SJCRH30 (cell line): ENCODE results near the gene FGF22. TPM values are rescaled to one million over a fixed set of nuclear protein-coding genes. Genes with fewer than 3 reads are reported as not detected.
A peak's percentile ranks its signal among the peaks of the same experiment; 100 is the strongest.

ENCODE experiments used
- DNase-seq, 2 experiments: peaks; one replicate each; pipeline ENCODE4 v3.0.0-alpha.2; 2015 to 2020
- H3K27ac ChIP-seq: fragments of 250-450 bp; sonication (Bioruptor Pico); 2 replicates; pipeline ENCODE4 v1.5.1; 2020; ENCODE audit warnings: mild to moderate bottlenecking, moderate library complexity
- H3K27me3 ChIP-seq: fragments of 250-450 bp; sonication (Bioruptor Pico); 2 replicates; pipeline ENCODE4 v1.5.1; 2020; ENCODE audit warnings: mild to moderate bottlenecking, moderate library complexity
- H3K36me3 ChIP-seq: fragments of 250-450 bp; sonication (Bioruptor Pico); 2 replicates; pipeline ENCODE4 v1.5.1; 2020; ENCODE audit warnings: mild to moderate bottlenecking, moderate library complexity
- H3K4me1 ChIP-seq: fragments of 250-450 bp; sonication (Bioruptor Pico); 2 replicates; pipeline ENCODE4 v1.5.1; 2020; ENCODE audit warnings: mild to moderate bottlenecking, moderate library complexity
- H3K4me3 ChIP-seq: fragments of 250-450 bp; sonication (Bioruptor Pico); 2 replicates; pipeline ENCODE4 v1.5.1; 2020; ENCODE audit warnings: mild to moderate bottlenecking, moderate library complexity
- H3K9me3 ChIP-seq: fragments of 250-450 bp; sonication (Bioruptor Pico); replicated peaks from 2 replicates; pipeline ENCODE4 v1.5.1; 2020; ENCODE audit warnings: mild to moderate bottlenecking, moderate library complexity
- total RNA-seq: library from RNA; depleted of rRNA; stranded (reverse); fragments of >200 nt; shearing (Covaris generic); gene quantifications from 2 replicates; pipeline ENCODE4 v1.2.3, GENCODE V29; 2014; rRNA removed

The FGF22 gene
- not detected in 2 replicates for total RNA-seq

DNA sequence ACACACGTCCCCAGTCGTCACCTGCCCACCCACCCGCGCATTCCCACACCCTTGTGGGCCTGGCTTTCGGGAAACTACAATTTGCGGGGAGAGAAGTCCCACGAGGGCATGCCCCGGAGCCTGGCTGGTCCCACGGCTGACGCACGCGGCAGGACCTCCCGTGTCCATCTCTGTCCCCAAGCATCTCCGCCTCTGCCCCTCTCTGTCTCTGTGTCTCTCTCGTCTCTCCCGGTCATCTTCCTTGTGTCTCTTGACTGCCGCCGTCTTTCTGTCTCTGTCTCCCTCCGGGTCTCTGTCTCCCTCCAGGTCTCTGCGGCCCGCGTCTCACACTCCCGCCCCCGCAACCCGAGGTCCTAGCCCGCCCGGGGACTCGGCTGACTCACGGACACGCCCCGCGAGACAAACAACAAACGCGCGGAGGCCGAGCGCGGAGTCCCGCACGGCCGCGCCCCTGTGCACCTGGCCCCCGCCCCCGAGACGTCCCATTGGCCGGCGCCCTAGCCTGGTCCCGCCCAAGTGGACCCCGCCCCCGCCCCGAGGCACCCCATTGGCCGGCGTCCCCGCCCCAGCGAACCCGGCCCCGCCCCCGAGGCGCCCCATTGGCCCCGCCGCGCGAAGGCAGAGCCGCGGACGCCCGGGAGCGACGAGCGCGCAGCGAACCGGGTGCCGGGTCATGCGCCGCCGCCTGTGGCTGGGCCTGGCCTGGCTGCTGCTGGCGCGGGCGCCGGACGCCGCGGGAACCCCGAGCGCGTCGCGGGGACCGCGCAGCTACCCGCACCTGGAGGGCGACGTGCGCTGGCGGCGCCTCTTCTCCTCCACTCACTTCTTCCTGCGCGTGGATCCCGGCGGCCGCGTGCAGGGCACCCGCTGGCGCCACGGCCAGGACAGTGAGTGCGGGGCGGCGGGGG, at the start of gene FGF22:
Gene FGF22, plus strand, starts transcription at position 627 of the 908 bp plus-strand sequence. Its CDS starts 47 bp downstream, at position 674.
- no peak within 1 kb of the TSS for H3K27ac ChIP-seq
- H3K9me3 ChIP-seq: no peaks in the 10 kb centered on the region
- H3K4me1 ChIP-seq: no peaks in the 10 kb centered on the region
- H3K27me3 ChIP-seq: no peaks in the 10 kb centered on the region
- no peak for DNase-seq
- H3K4me3 ChIP-seq: no peak within 1 kb of the TSS
- H3K36me3 ChIP-seq: peaks cover 2% of the 10 kb centered on the region; the same call in 1 of the 2 replicates

DNA sequence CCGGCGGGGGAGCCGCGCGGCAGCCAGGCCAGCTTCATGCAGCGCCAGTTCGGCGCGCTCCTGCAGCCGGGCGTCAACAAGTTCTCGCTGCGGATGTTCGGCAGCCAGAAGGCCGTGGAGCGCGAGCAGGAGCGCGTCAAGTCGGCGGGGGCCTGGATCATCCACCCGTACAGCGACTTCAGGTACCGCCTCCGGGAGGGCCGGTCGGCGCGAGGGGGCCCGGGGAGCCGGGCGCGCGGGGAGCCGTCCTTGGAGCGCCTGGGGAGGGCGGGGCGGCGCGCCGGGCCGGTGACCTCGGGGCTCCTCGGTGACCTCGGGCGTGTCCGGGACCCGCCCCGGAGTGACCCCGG, 49.3 kb upstream of the FGF22 start:
- Histone ChIP-seq H3K27me3 (0 out of 2 replicates have a peak, but pooled peaks cover 3% of the 10 kb centered on the region), H3K9me3 (no peaks in the 10 kb centered on the region), H3K4me3 (no peak overlapping the region), H3K36me3 (no peaks in the 10 kb centered on the region), H3K27ac (no peak overlapping the region), H3K4me1 (peaks cover 11% of the 10 kb centered on the region)
- DNase-seq: no peak

DNA sequence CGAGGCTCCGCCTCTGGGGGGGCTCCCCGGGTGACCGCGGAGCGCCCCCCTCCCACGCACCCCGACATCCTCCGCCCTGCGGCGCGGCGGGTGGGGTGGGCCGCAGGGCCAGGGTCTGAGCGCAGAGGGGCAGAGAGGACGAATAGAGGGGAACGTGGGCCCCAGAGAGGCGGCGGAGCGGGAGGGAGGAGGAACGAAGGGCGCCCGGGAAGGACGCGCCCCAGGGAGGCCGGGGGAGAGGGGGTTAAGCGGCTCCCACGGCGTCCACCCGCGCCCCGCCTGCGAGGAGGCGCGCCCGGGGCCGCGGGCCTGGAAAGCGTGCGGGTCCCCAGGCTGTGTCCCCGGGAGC, 49.0 kb upstream of the FGF22 start:
- Histone ChIP-seq H3K36me3 (no peaks in the 10 kb centered on the region), H3K27ac (no peak overlapping the region), H3K27me3 (0 out of 2 replicates have a peak, but pooled peaks cover 3% of the 10 kb centered on the region), H3K9me3 (no peaks in the 10 kb centered on the region), H3K4me3 (no peak overlapping the region), H3K4me1 (peaks cover 12% of the 10 kb centered on the region)
- DNase-seq: no peak

DNA sequence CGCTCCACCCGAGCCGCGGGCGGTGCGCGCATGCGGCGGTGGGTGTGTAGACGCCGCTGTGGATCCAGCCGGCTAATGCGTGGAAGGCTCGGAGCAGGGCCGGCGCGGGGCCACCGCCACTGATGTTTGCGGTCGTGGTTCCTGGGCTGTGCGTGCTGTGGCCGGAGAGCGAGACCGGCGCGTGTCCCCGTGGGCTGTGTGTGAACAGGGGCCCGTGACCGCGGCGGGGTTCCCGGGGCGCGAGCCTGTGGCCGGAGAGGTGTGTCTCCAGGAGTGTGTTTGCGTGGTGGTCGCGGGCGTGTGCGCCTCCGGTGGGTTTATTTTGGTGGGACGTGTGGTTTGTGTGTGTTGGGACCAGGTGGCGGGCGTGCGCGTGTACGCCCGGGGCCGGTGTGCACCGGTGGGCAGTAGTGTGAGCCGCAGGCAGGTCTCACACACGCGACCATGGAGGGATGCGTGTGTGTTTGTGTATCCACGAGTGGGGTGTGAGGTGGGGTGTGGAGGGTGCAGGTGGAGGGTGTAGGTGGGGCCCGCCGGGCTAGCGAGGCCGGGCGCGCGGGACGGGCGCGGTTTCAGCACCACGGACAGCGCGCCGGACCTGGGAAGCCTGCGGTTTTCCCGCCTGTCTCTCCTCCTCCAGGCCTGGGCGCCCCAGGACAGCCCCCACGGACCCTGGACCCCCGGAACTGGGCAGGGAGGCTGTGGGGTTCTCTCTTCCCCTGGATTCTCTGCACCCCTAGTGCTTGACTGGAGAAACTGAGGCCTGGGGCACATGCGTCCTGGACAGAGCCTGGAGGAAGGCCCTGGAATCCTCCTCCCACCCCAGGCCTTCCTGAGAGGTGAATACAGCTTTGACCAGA, 48.4 kb upstream of the FGF22 start:
- no peak for DNase-seq
- Histone ChIP-seq H3K4me3 (no peak overlapping the region), H3K27me3 (0 out of 2 replicates have a peak, but pooled peaks cover 3% of the 10 kb centered on the region), H3K4me1 (peaks cover 18% of the 10 kb centered on the region), H3K9me3 (no peaks in the 10 kb centered on the region), H3K36me3 (no peaks in the 10 kb centered on the region), H3K27ac (no peak overlapping the region)

DNA sequence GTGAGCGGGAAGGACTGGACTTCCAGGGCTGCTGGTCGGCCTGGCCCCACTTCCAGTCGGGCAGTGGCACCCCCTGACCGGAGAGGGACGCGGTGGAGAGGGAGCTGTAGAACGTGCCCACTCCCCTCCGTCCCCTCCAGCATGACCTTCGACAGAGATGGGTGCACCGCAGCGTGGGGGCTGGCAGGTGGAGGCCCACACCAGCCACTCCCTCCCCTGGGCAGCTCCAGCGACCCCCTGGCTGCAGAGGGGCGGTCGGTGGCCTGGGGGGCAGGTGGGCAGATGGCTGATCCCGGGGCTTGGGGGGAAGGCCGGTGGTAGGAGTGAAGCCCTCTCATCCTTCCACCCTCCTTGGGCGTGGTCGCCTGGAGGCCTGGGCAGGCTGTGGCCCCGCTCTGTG, 47.6 kb upstream of the FGF22 start:
- H3K27ac ChIP-seq: no peak overlapping the region
- peaks cover 11% of the 10 kb centered on the region; the same call in 1 of the 2 replicates for H3K27me3 ChIP-seq
- no peak for DNase-seq
- no peak overlapping the region for H3K4me3 ChIP-seq
- peaks cover 21% of the 10 kb centered on the region for H3K4me1 ChIP-seq
- no peaks in the 10 kb centered on the region for H3K9me3 ChIP-seq
- H3K36me3 ChIP-seq: no peaks in the 10 kb centered on the region

DNA sequence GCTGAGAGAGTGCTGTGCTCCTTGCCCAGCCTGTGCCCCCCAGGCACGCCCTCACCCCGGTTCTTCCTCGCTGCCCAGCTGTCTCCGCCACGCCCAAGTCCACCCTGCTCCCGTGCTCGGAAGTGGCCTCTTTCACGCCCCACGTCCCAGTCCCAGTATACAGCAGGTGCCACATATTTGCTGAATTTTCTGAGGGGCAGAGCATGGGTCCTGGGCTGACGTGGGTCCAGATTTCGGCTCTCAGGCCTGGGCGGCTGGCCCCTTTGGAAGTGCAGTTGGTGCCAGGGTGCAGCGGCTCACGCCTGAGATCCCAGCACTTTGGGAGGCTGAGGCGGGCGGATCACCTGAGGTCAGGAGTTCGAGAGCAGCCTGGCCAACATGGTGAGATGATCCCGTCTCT, 46.6 kb upstream of the FGF22 start:
- Histone ChIP-seq H3K36me3 (no peaks in the 10 kb centered on the region), H3K27ac (no peak overlapping the region), H3K9me3 (no peaks in the 10 kb centered on the region), H3K27me3 (peaks cover 11% of the 10 kb centered on the region; the same call in 1 of the 2 replicates), H3K4me3 (no peak overlapping the region), H3K4me1 (peaks cover 17% of the 10 kb centered on the region)
- DNase-seq: no peak

DNA sequence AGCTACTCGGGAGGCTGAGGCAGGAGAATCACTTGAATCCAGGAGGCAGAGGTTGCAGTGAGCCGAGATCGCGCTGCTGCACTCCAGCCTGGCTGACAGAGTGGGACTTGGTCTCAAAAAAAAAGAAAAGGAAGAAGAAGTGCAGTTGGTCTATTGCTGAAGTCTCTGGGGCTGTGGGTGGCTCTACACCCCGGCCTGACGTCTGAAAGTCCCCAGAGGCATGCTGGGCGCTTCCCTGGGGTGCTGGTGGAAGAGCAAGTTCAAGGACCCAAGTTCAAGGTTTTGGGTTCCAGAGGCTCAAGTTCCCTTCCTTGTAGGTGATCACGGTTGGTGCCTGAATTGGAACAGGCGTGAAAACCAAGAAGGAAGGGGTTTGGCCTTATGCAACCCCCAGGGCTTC, 46.2 kb upstream of the FGF22 start:
- no peak overlapping the region for H3K27ac ChIP-seq
- peaks cover 11% of the 10 kb centered on the region; the same call in 1 of the 2 replicates for H3K27me3 ChIP-seq
- H3K4me1 ChIP-seq: peaks cover 14% of the 10 kb centered on the region
- H3K36me3 ChIP-seq: no peaks in the 10 kb centered on the region
- H3K4me3 ChIP-seq: no peak overlapping the region
- H3K9me3 ChIP-seq: no peaks in the 10 kb centered on the region
- DNase-seq: no peak

DNA sequence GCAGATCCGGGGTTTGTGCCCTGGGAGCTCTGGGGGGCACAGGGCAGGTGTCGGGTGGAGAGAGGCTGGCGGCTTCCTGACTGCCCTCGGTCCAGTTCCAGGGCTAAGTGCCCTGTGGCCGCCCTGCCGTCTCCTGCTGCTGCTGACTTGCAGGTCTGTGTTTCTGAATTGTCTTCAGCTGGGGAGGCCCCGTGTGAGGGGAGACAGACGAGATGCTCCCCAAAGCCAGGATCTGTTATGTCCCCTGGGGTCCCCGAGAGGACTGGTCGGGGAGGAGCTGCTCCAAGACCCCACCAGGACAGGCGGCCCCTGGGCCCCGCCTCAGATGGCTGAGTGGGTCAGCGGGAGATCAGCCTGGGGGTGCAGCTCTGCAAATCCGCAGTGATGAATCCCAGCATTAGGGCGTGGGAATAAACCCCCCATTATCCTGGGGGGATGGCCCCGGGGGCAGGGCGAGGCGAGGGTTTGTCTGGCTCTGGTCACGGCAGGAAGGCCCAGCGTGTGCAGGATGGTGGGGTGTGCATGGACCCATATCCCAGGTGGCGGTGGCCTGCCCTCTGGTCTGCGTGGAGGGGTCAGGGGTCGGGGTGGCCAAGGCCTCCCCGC, 45.3 kb upstream of the FGF22 start:
- H3K9me3 ChIP-seq: no peaks in the 10 kb centered on the region
- no peak for DNase-seq
- H3K27ac ChIP-seq: no peak overlapping the region
- H3K36me3 ChIP-seq: no peaks in the 10 kb centered on the region
- no peak overlapping the region for H3K4me3 ChIP-seq
- H3K4me1 ChIP-seq: peaks cover 12% of the 10 kb centered on the region
- H3K27me3 ChIP-seq: peaks cover 11% of the 10 kb centered on the region; the same call in 1 of the 2 replicates

DNA sequence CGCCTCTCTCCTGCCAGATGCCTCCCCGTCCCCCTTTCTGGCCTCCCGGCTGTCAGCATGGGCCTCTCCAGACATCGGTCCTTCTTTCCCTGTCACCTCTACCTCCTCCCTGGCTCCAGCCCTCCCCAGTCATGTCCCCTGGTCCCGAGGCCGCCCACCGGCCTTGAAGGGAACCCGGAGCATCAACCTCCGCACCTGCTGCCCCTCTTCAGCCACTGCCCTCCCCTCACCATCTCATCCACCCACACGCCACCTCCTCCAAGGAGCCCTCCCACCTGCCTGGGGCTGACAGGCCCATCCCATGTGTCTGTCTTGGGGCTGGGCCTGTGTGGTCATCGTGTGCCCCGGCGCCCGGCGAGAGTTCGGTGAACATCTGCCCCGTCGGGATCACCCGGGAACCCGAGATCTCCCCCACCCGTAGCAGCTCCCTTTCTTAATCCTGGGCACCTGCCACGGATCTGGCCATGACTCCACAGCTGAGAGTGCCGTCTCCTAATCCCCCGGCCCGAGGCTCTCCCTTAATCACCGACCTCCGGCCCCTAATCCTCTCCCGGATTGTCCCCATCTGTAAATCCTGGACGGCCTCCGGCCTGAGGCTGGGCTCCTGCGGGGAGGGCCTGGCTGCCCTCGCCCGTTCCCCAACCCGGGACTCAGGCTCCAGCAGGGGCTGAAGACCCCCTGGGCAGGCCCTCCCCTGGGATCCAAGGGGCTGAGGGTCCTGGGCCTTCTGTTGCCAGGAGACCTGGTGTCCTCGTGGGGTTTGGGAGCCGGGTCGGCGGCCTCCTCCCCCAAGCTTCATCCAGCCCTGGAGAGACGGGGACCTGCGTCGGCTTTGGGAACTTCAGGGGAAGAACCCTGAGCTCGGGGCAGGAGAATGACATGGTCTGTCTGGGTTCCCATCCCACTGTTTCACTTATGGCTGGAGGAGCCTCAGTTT, 44.1 kb upstream of the FGF22 start:
- peaks cover 11% of the 10 kb centered on the region; the same call in 1 of the 2 replicates for H3K27me3 ChIP-seq
- peaks cover 12% of the 10 kb centered on the region for H3K4me1 ChIP-seq
- H3K4me3 ChIP-seq: no peak overlapping the region
- H3K36me3 ChIP-seq: no peaks in the 10 kb centered on the region
- H3K9me3 ChIP-seq: no peaks in the 10 kb centered on the region
- H3K27ac ChIP-seq: no peak overlapping the region
- peak; percentile 86 to 92 for DNase-seq

DNA sequence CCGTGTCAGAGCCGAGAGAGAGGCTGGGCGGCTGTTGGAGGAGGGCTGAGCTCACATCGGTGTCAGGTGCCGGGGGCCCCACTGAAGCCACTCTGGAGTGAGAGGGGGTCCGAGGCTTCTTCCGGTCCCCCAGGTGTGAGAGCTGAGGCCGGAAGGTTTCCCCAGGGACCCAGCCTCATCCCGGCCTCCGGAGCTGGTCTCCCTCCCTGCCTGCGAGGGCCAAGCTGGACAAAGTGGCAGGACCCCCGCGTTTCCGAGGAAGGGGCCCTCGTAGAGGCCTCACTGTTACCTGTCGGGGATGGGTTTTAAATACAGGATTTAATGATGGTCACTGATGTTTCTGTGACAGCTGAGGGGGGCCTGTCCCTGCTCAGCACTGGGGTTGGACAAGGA, 43.4 kb upstream of the FGF22 start:
- H3K27me3 ChIP-seq: peaks cover 11% of the 10 kb centered on the region; the same call in 1 of the 2 replicates
- no peak overlapping the region for H3K27ac ChIP-seq
- no peak for DNase-seq
- no peak overlapping the region for H3K4me3 ChIP-seq
- H3K9me3 ChIP-seq: no peaks in the 10 kb centered on the region
- no peaks in the 10 kb centered on the region for H3K36me3 ChIP-seq
- peaks cover 12% of the 10 kb centered on the region for H3K4me1 ChIP-seq

DNA sequence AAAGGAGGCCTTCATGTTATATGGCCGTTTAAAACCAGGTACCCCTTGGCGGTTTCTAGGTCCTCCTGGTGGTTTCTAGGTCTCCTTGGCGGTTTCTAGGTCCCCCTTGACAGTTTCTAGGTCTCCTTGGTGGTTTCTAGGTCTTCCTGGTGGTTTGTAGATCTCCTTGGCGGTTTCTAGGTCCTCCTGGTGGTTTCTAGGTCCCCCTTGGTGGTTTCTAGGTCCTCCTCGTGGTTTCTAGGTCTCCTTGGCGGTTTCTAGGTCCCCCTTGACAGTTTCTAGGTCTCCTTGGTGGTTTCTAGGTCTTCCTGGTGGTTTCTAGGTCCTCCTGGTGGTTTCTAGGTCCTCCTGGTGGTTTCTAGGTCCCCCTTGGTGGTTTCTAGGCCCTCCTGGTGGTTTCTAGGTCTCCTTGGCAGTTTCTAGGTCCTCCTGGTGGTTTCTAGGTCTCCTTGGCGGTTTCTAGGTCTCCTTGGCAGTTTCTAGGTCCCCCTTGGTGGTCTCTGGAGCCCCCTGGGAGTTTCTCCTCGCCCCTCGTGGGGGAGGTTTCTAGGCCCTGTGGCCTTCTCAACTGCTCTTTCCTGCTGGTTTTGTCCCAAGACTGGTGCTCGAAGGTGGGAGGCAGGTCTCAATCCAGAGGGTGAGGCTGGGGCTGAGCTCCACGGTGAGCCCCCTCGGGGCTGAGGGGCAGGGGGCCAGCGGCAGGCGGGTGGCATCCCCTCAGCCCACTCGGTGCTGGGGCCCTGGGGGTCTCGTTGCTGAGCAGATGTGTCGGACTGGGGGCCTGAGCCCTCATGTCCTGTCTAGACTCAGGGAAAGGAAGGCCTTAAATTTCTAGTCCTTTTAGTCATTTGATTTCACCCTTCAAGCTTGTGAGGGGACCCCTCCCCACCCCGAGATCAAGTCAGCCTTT, 42.0 kb upstream of the FGF22 start:
- no peak overlapping the region for H3K27ac ChIP-seq
- H3K4me3 ChIP-seq: no peak overlapping the region
- peaks cover 11% of the 10 kb centered on the region; the same call in 1 of the 2 replicates for H3K27me3 ChIP-seq
- no peaks in the 10 kb centered on the region for H3K36me3 ChIP-seq
- peaks cover 12% of the 10 kb centered on the region for H3K4me1 ChIP-seq
- DNase-seq: no peak
- H3K9me3 ChIP-seq: no peaks in the 10 kb centered on the region

DNA sequence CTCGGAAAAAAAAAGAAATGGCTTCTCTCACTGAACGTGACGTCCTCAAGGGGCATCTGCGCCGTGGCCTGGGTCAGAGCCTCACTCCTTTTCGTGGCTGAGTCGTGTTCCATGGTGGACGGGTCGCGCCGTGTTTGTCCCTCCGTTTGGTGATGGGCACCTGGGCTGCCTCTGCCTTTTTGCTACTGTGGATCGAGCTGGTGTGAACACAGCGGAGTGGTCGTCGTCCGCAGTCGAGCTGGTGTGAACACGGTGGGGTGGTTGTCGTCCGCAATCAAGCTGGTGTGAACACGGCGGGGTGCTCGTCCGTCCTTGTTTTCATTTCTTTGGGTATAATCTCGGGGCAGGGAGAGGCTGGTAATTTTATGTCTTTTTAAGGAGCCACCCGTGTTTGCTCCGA, 38.4 kb upstream of the FGF22 start:
- DNase-seq: no peak
- Histone ChIP-seq H3K9me3 (no peaks in the 10 kb centered on the region), H3K27ac (no peak overlapping the region), H3K4me1 (peaks cover 3% of the 10 kb centered on the region), H3K27me3 (peaks cover 8% of the 10 kb centered on the region; the same call in 1 of the 2 replicates), H3K4me3 (no peak overlapping the region), H3K36me3 (no peaks in the 10 kb centered on the region)

DNA sequence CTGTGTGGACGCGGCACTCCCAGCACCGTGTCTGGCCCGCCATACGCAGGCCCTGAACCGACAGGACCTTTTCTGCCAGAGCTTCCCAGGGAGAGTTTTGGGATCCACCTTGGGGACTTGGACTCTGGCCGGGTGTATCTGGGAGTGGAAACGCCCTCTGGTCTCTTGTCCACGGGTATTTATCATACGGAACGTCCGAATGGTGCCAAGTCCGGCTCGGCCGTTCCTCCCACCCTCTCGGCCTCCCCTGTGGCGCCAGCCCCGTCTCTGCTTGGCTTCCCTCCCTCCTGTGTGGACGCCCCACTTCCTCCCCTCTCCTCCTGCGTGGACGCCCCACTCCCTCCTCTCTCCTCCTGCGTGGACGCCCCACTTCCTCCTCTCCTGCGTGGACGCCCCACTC, 37.9 kb upstream of the FGF22 start:
- no peak for DNase-seq
- Histone ChIP-seq H3K4me1 (no peaks in the 10 kb centered on the region; the same call in 1 of the 2 replicates), H3K36me3 (no peaks in the 10 kb centered on the region), H3K27ac (no peak overlapping the region), H3K4me3 (no peak overlapping the region), H3K9me3 (no peaks in the 10 kb centered on the region), H3K27me3 (peaks cover 4% of the 10 kb centered on the region; the same call in 1 of the 2 replicates)
